Parathyroid adenoma (tissue), 2 donors: ENCODE results near the gene SPTBN1.

Experiments
- H2AFZ ChIP-seq: fragments of 300-600 bp; sonication (generic); one replicate; pipeline ENCODE4 v1.7.0; 2017; ENCODE audit warnings: antibody characterized with exemption, mild to moderate bottlenecking
- H3K27ac ChIP-seq: fragments of 300-600 bp; sonication (generic); one replicate; pipeline ENCODE4 v1.7.0; 2017
- H3K27me3 ChIP-seq: fragments of 300-600 bp; sonication (generic); one replicate; pipeline ENCODE4 v1.7.0; 2017; ENCODE audit warnings: low read length; ENCODE audit not compliant: control insufficient read depth, insufficient read depth
- H3K36me3 ChIP-seq: fragments of 300-600 bp; sonication (generic); one replicate; pipeline ENCODE4 v1.7.0; 2017; ENCODE audit warnings: low read length; ENCODE audit not compliant: control insufficient read depth, insufficient read depth
- H3K4me1 ChIP-seq: fragments of 300-600 bp; sonication (generic); one replicate; pipeline ENCODE4 v1.7.0; 2017; ENCODE audit warnings: control low read depth
- H3K4me2 ChIP-seq: fragments of 300-600 bp; sonication (generic); one replicate; pipeline ENCODE4 v1.7.0; 2017; ENCODE audit warnings: low read length
- H3K4me3 ChIP-seq: fragments of 300-600 bp; sonication (generic); one replicate; pipeline ENCODE4 v1.7.0; 2017; ENCODE audit warnings: low read depth, low read length
- H3K79me2 ChIP-seq: fragments of 300-600 bp; sonication (generic); one replicate; pipeline ENCODE4 v1.7.0; 2017; ENCODE audit warnings: control low read depth
- H3K9ac ChIP-seq: fragments of 300-600 bp; sonication (generic); one replicate; pipeline ENCODE4 v1.7.0; 2017; ENCODE audit warnings: mild to moderate bottlenecking
- H3K9me3 ChIP-seq: fragments of 300-600 bp; sonication (generic); one replicate; pipeline ENCODE4 v1.7.0; 2017; ENCODE audit warnings: low read length; ENCODE audit not compliant: control insufficient read depth
- TF ChIP-seq, protein P1 (sequence below): fragments of 300-600 bp; sonication (generic); IDR thresholded peaks from one replicate; pipeline ENCODE4 v1.7.0; 2017; ENCODE audit warnings: antibody characterized with exemption, mild to moderate bottlenecking
- donor health status: primary hyperparathyroidism.

Gene SPTBN1

DNA sequence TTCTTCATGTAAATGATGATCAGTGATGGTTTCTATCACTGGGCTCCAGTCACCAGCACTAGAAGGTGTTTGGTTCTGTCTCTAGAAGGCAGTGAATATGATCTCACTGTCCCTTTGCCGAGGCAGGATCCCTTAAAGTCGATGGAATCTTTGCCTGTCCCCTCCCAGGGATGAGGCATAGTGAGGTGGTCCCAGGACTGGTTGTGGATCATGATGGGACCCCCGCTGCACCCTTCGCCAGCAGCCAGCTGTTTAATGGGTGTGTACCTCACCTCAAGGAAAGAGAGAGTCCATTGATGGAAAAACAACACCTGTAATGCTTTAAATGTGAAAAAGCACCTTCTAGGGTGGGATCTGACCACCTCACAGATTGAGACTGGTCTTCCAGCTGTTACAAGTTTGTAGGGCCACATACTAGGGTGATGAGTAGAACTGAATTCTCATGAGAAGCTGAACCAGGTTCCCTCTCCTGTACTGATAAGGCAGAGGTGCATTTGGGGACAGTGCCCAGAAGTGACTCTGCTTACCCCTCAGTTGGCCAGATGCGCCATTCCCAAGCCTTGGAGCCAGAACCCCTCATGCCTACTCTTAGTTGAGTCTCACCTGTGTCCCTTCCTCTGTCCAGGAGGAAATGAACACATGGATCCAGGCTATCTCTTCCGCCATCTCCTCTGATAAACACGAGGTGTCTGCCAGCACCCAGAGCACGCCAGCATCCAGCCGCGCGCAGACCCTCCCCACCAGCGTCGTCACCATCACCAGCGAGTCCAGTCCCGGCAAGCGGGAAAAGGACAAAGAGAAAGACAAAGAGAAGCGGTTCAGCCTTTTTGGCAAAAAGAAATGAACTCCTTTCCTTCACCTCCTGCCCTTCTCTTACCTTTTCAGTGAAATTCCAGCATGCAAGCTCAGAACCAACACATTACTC is 211.9 kb downstream of the SPTBN1 start:
- H3K4me1 ChIP-seq: peaks cover 19% of the 10 kb centered on the region
- no peaks in the 10 kb centered on the region for H3K27me3 ChIP-seq
- TF ChIP-seq, protein P1, sequence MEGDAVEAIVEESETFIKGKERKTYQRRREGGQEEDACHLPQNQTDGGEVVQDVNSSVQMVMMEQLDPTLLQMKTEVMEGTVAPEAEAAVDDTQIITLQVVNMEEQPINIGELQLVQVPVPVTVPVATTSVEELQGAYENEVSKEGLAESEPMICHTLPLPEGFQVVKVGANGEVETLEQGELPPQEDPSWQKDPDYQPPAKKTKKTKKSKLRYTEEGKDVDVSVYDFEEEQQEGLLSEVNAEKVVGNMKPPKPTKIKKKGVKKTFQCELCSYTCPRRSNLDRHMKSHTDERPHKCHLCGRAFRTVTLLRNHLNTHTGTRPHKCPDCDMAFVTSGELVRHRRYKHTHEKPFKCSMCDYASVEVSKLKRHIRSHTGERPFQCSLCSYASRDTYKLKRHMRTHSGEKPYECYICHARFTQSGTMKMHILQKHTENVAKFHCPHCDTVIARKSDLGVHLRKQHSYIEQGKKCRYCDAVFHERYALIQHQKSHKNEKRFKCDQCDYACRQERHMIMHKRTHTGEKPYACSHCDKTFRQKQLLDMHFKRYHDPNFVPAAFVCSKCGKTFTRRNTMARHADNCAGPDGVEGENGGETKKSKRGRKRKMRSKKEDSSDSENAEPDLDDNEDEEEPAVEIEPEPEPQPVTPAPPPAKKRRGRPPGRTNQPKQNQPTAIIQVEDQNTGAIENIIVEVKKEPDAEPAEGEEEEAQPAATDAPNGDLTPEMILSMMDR: no peak
- no peak overlapping the region for H3K27ac ChIP-seq
- no peaks in the 10 kb centered on the region for H3K9me3 ChIP-seq
- H3K9ac ChIP-seq: no peak overlapping the region
- H3K79me2 ChIP-seq: no peaks in the 10 kb centered on the region
- H2AFZ ChIP-seq: no peak overlapping the region
- no peak overlapping the region for H3K4me3 ChIP-seq
- H3K4me2 ChIP-seq: no peak overlapping the region
- H3K36me3 ChIP-seq: no peaks in the 10 kb centered on the region

DNA sequence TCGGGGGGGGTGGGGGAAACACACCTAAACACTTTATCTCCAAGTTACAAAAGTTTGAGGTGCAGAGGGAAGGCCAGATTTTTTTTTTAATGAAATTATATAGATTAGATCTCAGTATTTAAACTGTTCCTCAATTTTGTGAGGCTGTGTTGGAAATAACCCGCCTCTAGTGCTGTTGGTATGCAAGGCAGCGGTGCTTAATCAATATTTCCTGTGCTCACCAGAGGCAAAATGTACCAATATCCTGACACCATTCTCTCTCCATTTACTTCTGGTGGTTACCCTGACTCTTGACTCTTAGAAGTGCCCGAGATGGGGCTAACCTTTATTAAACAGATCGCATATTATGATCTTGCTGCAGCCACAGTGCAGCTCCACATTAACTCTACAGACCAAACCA is 212.6 kb downstream of the SPTBN1 start:
- TF ChIP-seq, protein P1: no peak
- Histone ChIP-seq H3K79me2 (no peaks in the 10 kb centered on the region), H3K4me1 (peaks cover 25% of the 10 kb centered on the region), H3K4me2 (no peak overlapping the region), H3K27me3 (no peaks in the 10 kb centered on the region), H3K27ac (no peak overlapping the region), H3K36me3 (no peaks in the 10 kb centered on the region), H3K9me3 (no peaks in the 10 kb centered on the region), H2AFZ (no peak overlapping the region), H3K4me3 (no peak overlapping the region), H3K9ac (no peak overlapping the region)

DNA sequence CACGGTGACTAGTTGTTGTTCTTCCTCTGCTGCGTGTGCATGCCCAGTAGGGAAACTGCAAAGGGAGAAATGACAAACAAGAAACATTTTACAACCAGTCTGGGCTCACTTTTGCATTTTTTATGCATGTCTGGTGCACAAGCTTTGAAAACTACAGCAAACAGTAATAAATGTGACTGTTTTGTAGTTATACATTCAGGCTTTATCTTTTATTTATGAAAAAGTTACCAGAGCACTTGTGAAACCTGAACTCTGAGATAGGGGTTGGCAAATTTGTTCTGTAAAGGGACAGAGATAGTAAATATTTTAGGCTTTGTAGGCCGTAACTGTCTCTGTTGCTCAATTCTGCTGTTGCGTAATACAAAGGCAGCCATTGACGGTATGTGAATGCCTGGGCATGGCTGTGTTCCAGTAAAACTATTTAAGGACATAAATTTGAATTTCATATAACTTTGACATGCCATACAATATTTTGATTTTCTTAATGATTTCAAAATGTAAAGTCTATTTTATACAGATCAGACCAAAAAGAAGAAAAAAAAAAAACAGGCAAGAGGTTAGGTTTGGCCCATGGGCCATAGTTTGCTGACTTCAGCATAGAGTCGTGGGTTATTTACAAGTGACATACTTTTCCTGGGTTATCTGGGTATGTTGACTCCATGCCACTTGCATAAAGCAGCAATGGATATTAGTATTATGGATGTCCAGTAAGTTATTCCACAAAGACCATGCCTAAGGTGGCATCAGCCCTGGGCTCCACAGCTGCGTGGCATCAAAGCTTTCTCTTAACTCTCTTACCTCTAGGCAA is 213.8 kb downstream of the SPTBN1 start:
- Histone ChIP-seq H3K4me3 (no peak overlapping the region), H3K27me3 (no peaks in the 10 kb centered on the region), H3K79me2 (no peaks in the 10 kb centered on the region), H3K4me2 (peak overlapping the region; percentile 33), H2AFZ (no peak overlapping the region), H3K4me1 (peaks cover 25% of the 10 kb centered on the region), H3K9ac (no peak overlapping the region), H3K27ac (peak overlapping the region; percentile 32), H3K36me3 (no peaks in the 10 kb centered on the region), H3K9me3 (no peaks in the 10 kb centered on the region)
- TF ChIP-seq, protein P1: no peak

DNA sequence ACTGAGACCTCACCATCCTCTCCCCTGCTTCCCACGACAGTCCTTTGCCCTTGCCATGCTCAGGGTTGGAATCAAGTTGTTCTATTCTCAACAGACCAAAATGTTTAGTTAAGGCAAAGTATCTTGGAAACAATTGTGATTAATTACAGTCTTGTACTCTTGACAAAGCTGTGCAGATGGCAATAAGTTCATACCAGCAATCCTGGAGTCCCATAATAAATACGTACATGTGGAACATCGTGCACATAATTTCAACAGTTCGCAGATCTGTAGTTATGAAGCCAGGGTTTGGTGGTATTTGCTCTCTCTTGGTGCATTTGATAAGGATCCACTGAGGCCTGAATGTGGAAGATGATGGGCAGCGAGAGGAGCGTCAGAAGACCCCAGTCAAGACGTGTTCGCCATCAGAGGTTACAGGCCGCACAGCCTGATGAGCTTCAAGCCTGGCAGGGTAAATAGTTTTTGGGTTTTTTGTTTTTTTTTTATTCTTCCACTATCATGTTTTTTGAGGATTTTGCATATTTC is 214.4 kb downstream of the SPTBN1 start:
- Histone ChIP-seq H2AFZ (no peak overlapping the region), H3K4me1 (peaks cover 25% of the 10 kb centered on the region), H3K9ac (no peak overlapping the region), H3K4me2 (no peak overlapping the region), H3K27ac (peak overlapping the region; percentile 32), H3K79me2 (no peaks in the 10 kb centered on the region), H3K9me3 (no peaks in the 10 kb centered on the region), H3K36me3 (no peaks in the 10 kb centered on the region), H3K27me3 (no peaks in the 10 kb centered on the region), H3K4me3 (no peak overlapping the region)
- TF ChIP-seq, protein P1: no peak
